ENCODE results near the gene DLG2.

DNA sequence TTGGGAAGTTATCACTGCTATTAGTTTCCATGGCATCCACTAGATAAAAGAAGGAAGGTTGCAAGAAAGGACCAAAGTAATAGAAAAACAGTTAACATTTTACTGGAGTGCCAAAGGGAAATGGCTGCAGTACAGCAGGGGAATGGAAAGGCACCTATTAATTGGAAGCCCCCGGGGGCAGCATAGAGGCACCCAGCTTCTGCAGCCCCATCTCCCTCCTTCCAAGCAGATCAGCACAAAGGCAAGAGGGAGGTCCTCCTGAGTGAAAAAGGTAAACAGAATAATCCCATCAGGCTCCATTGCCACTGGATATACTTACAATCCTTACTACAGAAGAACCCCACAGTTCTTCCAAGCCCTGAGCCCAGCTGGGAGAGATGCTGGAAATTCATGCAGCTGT, 887.1 kb downstream of the DLG2 start:
- TF ChIP-seq, protein P1, sequence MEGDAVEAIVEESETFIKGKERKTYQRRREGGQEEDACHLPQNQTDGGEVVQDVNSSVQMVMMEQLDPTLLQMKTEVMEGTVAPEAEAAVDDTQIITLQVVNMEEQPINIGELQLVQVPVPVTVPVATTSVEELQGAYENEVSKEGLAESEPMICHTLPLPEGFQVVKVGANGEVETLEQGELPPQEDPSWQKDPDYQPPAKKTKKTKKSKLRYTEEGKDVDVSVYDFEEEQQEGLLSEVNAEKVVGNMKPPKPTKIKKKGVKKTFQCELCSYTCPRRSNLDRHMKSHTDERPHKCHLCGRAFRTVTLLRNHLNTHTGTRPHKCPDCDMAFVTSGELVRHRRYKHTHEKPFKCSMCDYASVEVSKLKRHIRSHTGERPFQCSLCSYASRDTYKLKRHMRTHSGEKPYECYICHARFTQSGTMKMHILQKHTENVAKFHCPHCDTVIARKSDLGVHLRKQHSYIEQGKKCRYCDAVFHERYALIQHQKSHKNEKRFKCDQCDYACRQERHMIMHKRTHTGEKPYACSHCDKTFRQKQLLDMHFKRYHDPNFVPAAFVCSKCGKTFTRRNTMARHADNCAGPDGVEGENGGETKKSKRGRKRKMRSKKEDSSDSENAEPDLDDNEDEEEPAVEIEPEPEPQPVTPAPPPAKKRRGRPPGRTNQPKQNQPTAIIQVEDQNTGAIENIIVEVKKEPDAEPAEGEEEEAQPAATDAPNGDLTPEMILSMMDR (IDR thresholded peaks at IDR 0.05), result no peak
- no peak for TF ChIP-seq POLR2A (IDR thresholded peaks at IDR 0.05)
